K562 (cell line): ENCODE data around the gene TMEM252. TPM values are rescaled to one million over a fixed set of nuclear protein-coding genes. Genes with fewer than 3 reads are reported as not detected.
A peak's percentile ranks its signal among the peaks of the same experiment; 100 is the strongest.

Source experiments
- ATAC-seq: fragments of 200-7000 bp; cut with Tn5 transposase; 3 replicates; pipeline ENCODE4 v1.9.1; 2020; ENCODE audit warnings: moderate library complexity
- BruUV-seq: library from RNA; stranded (reverse); fragments of 400-500 nt; replicated peaks from 2 replicates; lab custom pipeline; 2021; lab: Mats Ljungman, UMichigan
- CTCF ChIA-PET: fragments of 300-600 bp; formaldehyde crosslinking; extraction: SDS; loops from one replicate; lab custom pipeline; 2021; ENCODE audit warnings: low intra/inter-chr PET ratio; lab: Yijun Ruan, JAX
- POLR2A ChIA-PET: fragments of 300-600, 350-650 bp; sonication (Branson Sonifier 250); formaldehyde crosslinking; extraction: SDS; loops from one replicate; lab custom pipeline; 2021; ENCODE audit warnings: antibody characterized with exemption, inconsistent platforms; lab: Yijun Ruan, JAX
- DNase-seq, 4 experiments: peaks; one replicate each; pipeline versions ENCODE4 v3.0.0 to v3.0.0-alpha.2; 2011 to 2018; ENCODE audit warnings: low spot score in 3 of 4, mixed read lengths in 3 of 4; ENCODE audit errors: extremely low read depth in 1 of 4
- FAIRE-seq: peaks from 2 replicates; lab custom pipeline; 2011; peaks lifted over from hg19 to GRCh38; lab: Jason Lieb, UNC
- H2AFZ ChIP-seq: 2 replicates; pipeline ENCODE4 v1.6.0; 2011; ENCODE audit warnings: low read depth, low read length, control low read depth, inconsistent platforms
- H3K27ac ChIP-seq: fragments of 200-600 bp; 3 replicates; pipeline ENCODE4 v1.8.0; 2011; ENCODE audit warnings: low read depth, mild to moderate bottlenecking, control low read depth, inconsistent platforms, low read length, moderate library complexity, mixed read lengths; ENCODE audit errors: extremely low read depth
- H3K27me3 ChIP-seq, 2 experiments: fragments of 300-600 bp in 1 of 2; 2 replicates in 1 of 2; 3 replicates in 1 of 2; pipeline versions ENCODE4 v1.6.0 to v1.8.0; 2011; ENCODE audit warnings: inconsistent platforms in 2 of 2, low read length in 2 of 2, mild to moderate bottlenecking in 1 of 2, mixed read lengths in 1 of 2, moderate library complexity in 1 of 2; ENCODE audit not compliant: control insufficient read depth in 2 of 2, insufficient read depth in 2 of 2
- H3K36me3 ChIP-seq: fragments of 300-600 bp; 3 replicates; pipeline ENCODE4 v1.8.0; 2011; ENCODE audit warnings: mild to moderate bottlenecking, low read length, inconsistent platforms; ENCODE audit not compliant: control insufficient read depth, insufficient read depth
- H3K4me1 ChIP-seq, 2 experiments: fragments of 200-600 bp in 1 of 2; replicated peaks in 1 of 2; 2 replicates in 1 of 2; 3 replicates in 1 of 2; pipeline versions ENCODE4 v1.5.1 to v1.8.0; 2011; ENCODE audit warnings: inconsistent platforms in 2 of 2, low read length in 2 of 2, mild to moderate bottlenecking in 1 of 2, mixed read lengths in 1 of 2, moderate library complexity in 1 of 2; ENCODE audit not compliant: control insufficient read depth in 2 of 2, insufficient read depth in 2 of 2
- H3K4me2 ChIP-seq: 2 replicates; pipeline ENCODE4 v1.6.1; 2011; ENCODE audit warnings: low read length, control low read depth, inconsistent platforms, mixed read lengths; ENCODE audit not compliant: insufficient read depth
- H3K4me3 ChIP-seq: fragments of 200-600 bp; sonication (generic), shearing (Covaris generic); 2 replicates; pipeline ENCODE4 v1.5.1; 2016; ENCODE audit warnings: control low read depth, inconsistent platforms
- H3K79me2 ChIP-seq: fragments of 200-600 bp; 3 replicates; pipeline ENCODE4 v1.8.0; 2011; ENCODE audit warnings: low read length, inconsistent platforms; ENCODE audit not compliant: control insufficient read depth, insufficient read depth
- H3K9ac ChIP-seq, 2 experiments: 2 replicates each; pipeline versions ENCODE4 v1.6.0 to v1.6.1; 2011; ENCODE audit warnings: low read depth in 2 of 2, low read length in 2 of 2, control low read depth in 1 of 2, inconsistent platforms in 1 of 2, mild to moderate bottlenecking in 1 of 2, mixed read lengths in 1 of 2; ENCODE audit not compliant: insufficient read depth in 1 of 2
- H3K9me1 ChIP-seq: one replicate; pipeline ENCODE4 v1.6.0; 2011; ENCODE audit warnings: inconsistent platforms, mild to moderate bottlenecking, low read length, moderate library complexity; ENCODE audit not compliant: control insufficient read depth, insufficient read depth
- H3K9me3 ChIP-seq: replicated peaks from 2 replicates; pipeline ENCODE4 v1.5.1; 2011; ENCODE audit warnings: low read depth, low read length, inconsistent platforms; ENCODE audit not compliant: control insufficient read depth, insufficient read depth
- H4K20me1 ChIP-seq: replicated peaks from 2 replicates; pipeline ENCODE4 v1.6.1; 2011; ENCODE audit warnings: low read length, inconsistent platforms, mixed read lengths; ENCODE audit not compliant: control insufficient read depth, insufficient read depth
- FOXJ2 ChIP-seq: fragments of 200-800 bp; sonication (Bioruptor generic); IDR thresholded peaks from 2 replicates; pipeline ENCODE4 v1.6.1; 2016; ENCODE audit warnings: missing genetic modification characterization, missing compliant biosample characterization
- MEF2A ChIP-seq: IDR thresholded peaks from 2 replicates; pipeline ENCODE4 v1.6.1; 2011; ENCODE audit warnings: low read depth, mild to moderate bottlenecking, low read length, moderate library complexity; ENCODE audit not compliant: control insufficient read depth
- NFE2 ChIP-seq: IDR thresholded peaks from 2 replicates; pipeline ENCODE4 v1.6.1; 2014; ENCODE audit warnings: antibody characterized with exemption, low read depth
- POLR2G ChIP-seq: fragments of 200-400 bp; formaldehyde crosslinking; IDR thresholded peaks from 2 replicates; pipeline ENCODE4 v1.6.1; 2017; ENCODE audit warnings: low read depth, mild to moderate bottlenecking, antibody characterized with exemption, low read length, moderate library complexity
- PRMT5 ChIP-seq: sonication (generic); formaldehyde crosslinking; IDR thresholded peaks from 2 replicates; pipeline ENCODE4 v1.5.0; 2020; ENCODE audit warnings: missing genetic modification reagents
- RAD21 ChIP-seq, 2 experiments: fragments of 250-450 bp in 1 of 2; fragments of 450-650 bp in 1 of 2; sonication (Bioruptor Pico) in 1 of 2; formaldehyde crosslinking in 1 of 2; IDR thresholded peaks in 1 of 2; conservative IDR thresholded peaks in 1 of 2; 2 replicates each; pipeline versions ENCODE4 v1.4.0 to v1.8.0; 2020 to 2022; ENCODE audit warnings: mild to moderate bottlenecking in 2 of 2, moderate library complexity in 1 of 2
- ZNF277 ChIP-seq: fragments of 250-450 bp; sonication (Bioruptor Pico); IDR thresholded peaks from 2 replicates; pipeline ENCODE4 v1.8.0; 2022; ENCODE audit warnings: inconsistent platforms, mild to moderate bottlenecking, moderate library complexity, borderline replicate concordance
- ZNF707 ChIP-seq: fragments of 250-450 bp; sonication (Bioruptor Pico); conservative IDR thresholded peaks from 2 replicates; pipeline ENCODE4 v1.8.0; 2022; ENCODE audit warnings: inconsistent platforms, mild to moderate bottlenecking, moderate library complexity
- WGBS: fragments of 100-300 bp; shearing (Covaris generic); methylation state at CpG from one replicate; pipeline ENCODE4 v1.1.6; 2016; ENCODE audit warnings: low coverage, mixed read lengths; ENCODE audit not compliant: insufficient coverage; ENCODE audit errors: missing lambda C conversion rate; 5-methylcytosine and 5-hydroxymethylcytosine counted together
- in situ Hi-C: fragments of 300-500 bp; cut with MboI; formaldehyde crosslinking; loops from 4 replicates; pipeline ENCODE4 v1.15.0; 2018; ENCODE audit warnings: inconsistent platforms, mixed read lengths
- intact Hi-C: fragments of 100-400 bp; cut with micrococcal nuclease; formaldehyde crosslinking; loops from 2 replicates; pipeline ENCODE4 v1.14.2; 2022
- polyA plus RNA-seq, 8 experiments: library from polyadenylated mRNA; depleted of rRNA in 4 of 8; stranded (reverse) in 5 of 8; unstranded in 3 of 8; fragments of >200 nt; fragmentation: Nextera tagmentation in 2 of 8; fragmentation: Illumina TruSeq in 1 of 8; extraction: Ambion mirVana in 2 of 8; extraction: Trizol in 1 of 8; gene quantifications; 2 replicates each; pipeline versions ENCODE4 v1.2.1 to v1.2.3, GENCODE V29; 2011 to 2014; ENCODE audit warnings: inconsistent platforms in 1 of 8, missing spikeins in 1 of 8
- total RNA-seq, 7 experiments: library from RNA; depleted of rRNA in 6 of 7; stranded (reverse); fragments of >200 nt in 6 of 7; fragmentation: Illumina TruSeq in 2 of 7; extraction: Trizol in 2 of 7; gene quantifications; 2 replicates each; pipeline versions ENCODE4 v1.2.1 to v1.2.3, GENCODE V29; 2011 to 2021; ENCODE audit warnings: low replicate concordance in 1 of 7
- TF ChIP-seq, protein P1 (sequence below), 3 experiments: IDR thresholded peaks in 2 of 3; conservative IDR thresholded peaks in 1 of 3; 2 replicates each; pipeline ENCODE4 v1.5.1; 2011 to 2012; ENCODE audit warnings: low read length in 3 of 3, mild to moderate bottlenecking in 3 of 3, control low read depth in 2 of 3, improper control_type of control experiment in 1 of 3, inconsistent platforms in 1 of 3, low read depth in 1 of 3, mixed read lengths in 1 of 3, moderate library complexity in 1 of 3; ENCODE audit not compliant: insufficient read depth in 2 of 3
- TF ChIP-seq, protein P2 (sequence below): fragments of 250-450 bp; sonication (Bioruptor Pico); IDR thresholded peaks from 2 replicates; pipeline ENCODE4 v1.5.0; 2022; ENCODE audit warnings: mild to moderate bottlenecking
- TF ChIP-seq, protein P3 (sequence below): fragments of 150-350 bp; IDR thresholded peaks from 2 replicates; pipeline ENCODE4 v1.6.1; 2014; ENCODE audit warnings: low read depth, mild to moderate bottlenecking, low read length, borderline replicate concordance

TMEM252 gene
- total and polyA plus RNA-seq, 9 of the 15 experiments (the other 6 are each of a cell fraction or from before 2014, with no cell fraction given): not detected

GRCh38 chr9:68560071-68560844 lies 19.6 kb upstream of the TMEM252 start:
- WGBS: 10% methylated on average over 14 of the region's 14 CpGs
- peak; percentile 75 for FAIRE-seq
- in situ Hi-C loops: loop anchor here (25.0 kb wide), 1 partner anchor 223 kb away; no protein-coding TSS in a partner anchor
- TF ChIP-seq, protein P1, sequence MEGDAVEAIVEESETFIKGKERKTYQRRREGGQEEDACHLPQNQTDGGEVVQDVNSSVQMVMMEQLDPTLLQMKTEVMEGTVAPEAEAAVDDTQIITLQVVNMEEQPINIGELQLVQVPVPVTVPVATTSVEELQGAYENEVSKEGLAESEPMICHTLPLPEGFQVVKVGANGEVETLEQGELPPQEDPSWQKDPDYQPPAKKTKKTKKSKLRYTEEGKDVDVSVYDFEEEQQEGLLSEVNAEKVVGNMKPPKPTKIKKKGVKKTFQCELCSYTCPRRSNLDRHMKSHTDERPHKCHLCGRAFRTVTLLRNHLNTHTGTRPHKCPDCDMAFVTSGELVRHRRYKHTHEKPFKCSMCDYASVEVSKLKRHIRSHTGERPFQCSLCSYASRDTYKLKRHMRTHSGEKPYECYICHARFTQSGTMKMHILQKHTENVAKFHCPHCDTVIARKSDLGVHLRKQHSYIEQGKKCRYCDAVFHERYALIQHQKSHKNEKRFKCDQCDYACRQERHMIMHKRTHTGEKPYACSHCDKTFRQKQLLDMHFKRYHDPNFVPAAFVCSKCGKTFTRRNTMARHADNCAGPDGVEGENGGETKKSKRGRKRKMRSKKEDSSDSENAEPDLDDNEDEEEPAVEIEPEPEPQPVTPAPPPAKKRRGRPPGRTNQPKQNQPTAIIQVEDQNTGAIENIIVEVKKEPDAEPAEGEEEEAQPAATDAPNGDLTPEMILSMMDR (IDR thresholded peaks at IDR 0.05 in 2 of 3, conservative IDR thresholded peaks at IDR 0.05 in 1 of 3; ENCODE audit: insufficient read depth in 2 of 3, low read depth in 1 of 3, low read length in 3 of 3): peak; percentile 51 to 59 (median 58)
- TF ChIP-seq MEF2A (no peak), ZNF707 (CRISPR knock-in tag) (no peak), NFE2 (no peak), FOXJ2 (no peak), POLR2G (no peak), PRMT5 (CRISPR knock-in tag) (no peak), ZNF277 (CRISPR knock-in tag) (no peak), RAD21 (CRISPR knock-in tag; conservative IDR thresholded peaks at IDR 0.05 in 1 of 2, IDR thresholded peaks at IDR 0.05 in 1 of 2) (peak; percentile 15 to 41; a peak in 1 of 4 replicates)
- TF ChIP-seq, protein P2, sequence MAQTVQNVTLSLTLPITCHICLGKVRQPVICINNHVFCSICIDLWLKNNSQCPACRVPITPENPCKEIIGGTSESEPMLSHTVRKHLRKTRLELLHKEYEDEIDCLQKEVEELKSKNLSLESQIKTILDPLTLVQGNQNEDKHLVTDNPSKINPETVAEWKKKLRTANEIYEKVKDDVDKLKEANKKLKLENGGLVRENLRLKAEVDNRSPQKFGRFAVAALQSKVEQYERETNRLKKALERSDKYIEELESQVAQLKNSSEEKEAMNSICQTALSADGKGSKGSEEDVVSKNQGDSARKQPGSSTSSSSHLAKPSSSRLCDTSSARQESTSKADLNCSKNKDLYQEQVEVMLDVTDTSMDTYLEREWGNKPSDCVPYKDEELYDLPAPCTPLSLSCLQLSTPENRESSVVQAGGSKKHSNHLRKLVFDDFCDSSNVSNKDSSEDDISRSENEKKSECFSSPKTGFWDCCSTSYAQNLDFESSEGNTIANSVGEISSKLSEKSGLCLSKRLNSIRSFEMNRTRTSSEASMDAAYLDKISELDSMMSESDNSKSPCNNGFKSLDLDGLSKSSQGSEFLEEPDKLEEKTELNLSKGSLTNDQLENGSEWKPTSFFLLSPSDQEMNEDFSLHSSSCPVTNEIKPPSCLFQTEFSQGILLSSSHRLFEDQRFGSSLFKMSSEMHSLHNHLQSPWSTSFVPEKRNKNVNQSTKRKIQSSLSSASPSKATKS (CRISPR knock-in tag): no peak
- TF ChIP-seq, protein P3, sequence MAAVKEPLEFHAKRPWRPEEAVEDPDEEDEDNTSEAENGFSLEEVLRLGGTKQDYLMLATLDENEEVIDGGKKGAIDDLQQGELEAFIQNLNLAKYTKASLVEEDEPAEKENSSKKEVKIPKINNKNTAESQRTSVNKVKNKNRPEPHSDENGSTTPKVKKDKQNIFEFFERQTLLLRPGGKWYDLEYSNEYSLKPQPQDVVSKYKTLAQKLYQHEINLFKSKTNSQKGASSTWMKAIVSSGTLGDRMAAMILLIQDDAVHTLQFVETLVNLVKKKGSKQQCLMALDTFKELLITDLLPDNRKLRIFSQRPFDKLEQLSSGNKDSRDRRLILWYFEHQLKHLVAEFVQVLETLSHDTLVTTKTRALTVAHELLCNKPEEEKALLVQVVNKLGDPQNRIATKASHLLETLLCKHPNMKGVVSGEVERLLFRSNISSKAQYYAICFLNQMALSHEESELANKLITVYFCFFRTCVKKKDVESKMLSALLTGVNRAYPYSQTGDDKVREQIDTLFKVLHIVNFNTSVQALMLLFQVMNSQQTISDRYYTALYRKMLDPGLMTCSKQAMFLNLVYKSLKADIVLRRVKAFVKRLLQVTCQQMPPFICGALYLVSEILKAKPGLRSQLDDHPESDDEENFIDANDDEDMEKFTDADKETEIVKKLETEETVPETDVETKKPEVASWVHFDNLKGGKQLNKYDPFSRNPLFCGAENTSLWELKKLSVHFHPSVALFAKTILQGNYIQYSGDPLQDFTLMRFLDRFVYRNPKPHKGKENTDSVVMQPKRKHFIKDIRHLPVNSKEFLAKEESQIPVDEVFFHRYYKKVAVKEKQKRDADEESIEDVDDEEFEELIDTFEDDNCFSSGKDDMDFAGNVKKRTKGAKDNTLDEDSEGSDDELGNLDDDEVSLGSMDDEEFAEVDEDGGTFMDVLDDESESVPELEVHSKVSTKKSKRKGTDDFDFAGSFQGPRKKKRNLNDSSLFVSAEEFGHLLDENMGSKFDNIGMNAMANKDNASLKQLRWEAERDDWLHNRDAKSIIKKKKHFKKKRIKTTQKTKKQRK: no peak

More at GRCh38 chr9:68560071-68560844, 19.6 kb upstream of the TMEM252 start:
- H3K9me1 ChIP-seq: no peaks in the 10 kb centered on the region
- no peaks in the 10 kb centered on the region for H3K4me1 ChIP-seq
- H3K9ac ChIP-seq: no peak overlapping the region
- POLR2A ChIA-PET: interaction anchor here (0.8 to 1.6 kb wide), 2 partner anchors 10 to 1018 kb away, joined by 3 to 6 read pairs; no protein-coding TSS in a partner anchor
- no peak overlapping the region for H2AFZ ChIP-seq
- DNase-seq: peak; percentile 48 to 63 (median 60)
- no peak overlapping the region for H3K27ac ChIP-seq
- H3K4me3 ChIP-seq: no peak overlapping the region
- H4K20me1 ChIP-seq: no peaks in the 10 kb centered on the region
- no peaks in the 10 kb centered on the region for H3K36me3 ChIP-seq
- peaks cover 7 to 15% of the 10 kb centered on the region in 2 experiments; a peak in 2 of 5 replicates for H3K27me3 ChIP-seq
- CTCF ChIA-PET: no interaction called here
- H3K79me2 ChIP-seq: no peaks in the 10 kb centered on the region
- H3K4me2 ChIP-seq: no peak overlapping the region
- peak; percentile 86 for ATAC-seq
- no TSS peak for BruUV-seq
- intact Hi-C loops: no loop called here
- H3K9me3 ChIP-seq: no peaks in the 10 kb centered on the region
